ENCODE results near the gene AAGAB.

The AAGAB gene

DNA sequence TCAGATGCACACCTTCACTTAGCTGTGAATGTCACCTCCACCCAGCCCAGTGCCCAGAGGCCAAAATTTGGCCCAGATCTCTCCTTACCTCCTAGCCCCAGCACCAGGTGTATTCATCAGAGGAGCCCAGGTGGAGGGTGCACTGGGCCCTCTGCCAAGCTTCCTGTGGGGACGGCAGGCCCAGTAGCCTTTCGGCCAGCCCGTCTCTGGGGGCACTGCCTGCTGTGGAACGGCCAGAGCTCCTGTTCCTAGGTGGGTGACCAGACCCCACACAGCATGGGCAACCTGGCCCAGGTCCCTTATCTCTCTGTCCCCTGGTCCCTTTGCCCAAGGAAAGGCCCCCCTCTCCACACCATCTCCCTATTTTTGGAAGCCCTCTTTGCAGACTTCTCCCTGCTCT, 67.8 kb downstream of the AAGAB start:
- no peak for DNase-seq

- DNase-seq, result no peak
Observed at GRCh38 chr15:67186226-67186649, 68.2 kb downstream of the AAGAB start.

DNA sequence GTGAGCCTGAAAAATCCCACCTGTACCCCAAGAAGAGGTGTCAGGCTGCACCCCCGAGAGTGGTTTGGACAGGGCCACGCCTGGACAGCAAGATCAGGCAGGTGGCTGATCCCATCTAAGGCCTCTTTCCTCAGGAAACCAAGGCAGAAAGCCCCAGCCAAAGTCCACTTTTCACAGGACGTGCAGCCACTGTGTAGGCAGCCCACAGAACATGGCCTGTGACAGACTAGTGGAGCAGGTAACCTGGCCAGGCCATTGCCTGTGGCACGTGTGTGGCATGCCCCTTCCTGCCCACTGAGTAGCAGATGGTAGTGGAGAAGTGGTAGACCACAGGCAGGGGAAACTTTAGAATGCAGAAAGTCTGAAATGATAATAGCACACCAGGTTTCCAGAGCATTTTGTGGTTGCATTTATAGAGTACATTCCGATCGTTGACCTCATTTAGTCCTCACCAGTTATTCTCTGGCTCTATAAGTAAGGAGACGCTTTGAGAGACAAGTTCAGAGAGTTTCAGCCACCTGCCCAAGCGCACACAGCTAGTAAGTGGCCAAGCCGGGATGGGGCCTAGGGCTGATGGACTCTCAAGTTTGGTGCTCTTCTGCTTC, 68.7 kb downstream of the AAGAB start:
- DNase-seq, result no peak

DNA sequence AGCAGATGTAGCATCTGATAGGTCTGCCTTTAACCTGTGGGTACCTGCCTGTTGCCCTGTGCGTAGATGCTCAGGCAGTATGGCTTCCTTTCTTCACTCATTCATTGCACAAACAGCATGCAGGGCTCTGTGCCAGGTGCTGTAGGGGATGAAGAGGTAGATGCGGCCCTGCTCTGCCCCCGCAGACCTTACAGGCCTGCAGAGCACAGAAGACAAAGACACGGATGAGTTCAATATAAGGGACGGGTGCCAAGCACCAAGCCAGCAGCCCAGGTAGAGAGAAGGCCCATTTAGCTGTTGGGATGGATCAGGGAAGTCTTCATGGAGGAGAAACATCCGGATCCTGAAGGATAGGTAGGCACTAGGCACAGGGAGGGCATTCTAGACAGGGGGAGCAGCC, 69.4 kb downstream of the AAGAB start:
- no peak for DNase-seq

GRCh38 chr15:67184208-67184925, 70.1 kb downstream of the AAGAB start:
- no peak for DNase-seq

DNA sequence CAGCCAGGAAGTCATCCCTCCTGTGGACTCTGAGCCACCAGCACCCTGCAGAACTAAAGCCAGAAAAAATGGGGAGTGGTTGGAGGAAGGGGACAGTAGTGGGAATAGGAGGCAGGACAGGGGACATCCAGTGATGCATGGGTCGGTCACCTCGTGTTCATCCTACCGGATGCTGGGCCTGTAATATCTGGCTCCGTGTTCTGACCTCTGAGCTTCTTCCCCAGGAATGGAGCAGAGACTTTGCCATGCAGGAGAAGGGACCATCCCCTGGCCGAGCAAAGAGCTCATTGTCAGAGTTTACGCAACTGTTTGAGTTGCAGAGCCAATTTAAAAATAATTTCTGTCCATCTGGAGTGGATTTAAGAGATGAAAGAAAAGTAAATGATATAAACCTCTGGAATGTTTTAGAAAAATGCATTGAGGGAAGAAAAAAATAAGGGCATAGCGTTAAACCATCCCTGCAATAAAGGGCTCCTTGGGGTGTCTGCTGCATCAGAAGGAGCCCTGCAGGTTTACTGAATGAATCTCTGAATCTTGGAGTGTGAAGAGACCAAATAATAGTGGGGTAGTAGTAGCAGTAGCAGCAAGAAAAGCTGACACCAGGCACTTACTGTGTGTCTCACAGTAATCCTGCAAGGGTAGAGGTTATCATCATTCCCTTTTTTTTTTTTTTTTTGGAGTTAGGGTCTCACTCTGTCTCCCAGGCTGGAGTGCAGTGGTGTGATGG, 70.9 kb downstream of the AAGAB start:
- no peak for DNase-seq

DNA sequence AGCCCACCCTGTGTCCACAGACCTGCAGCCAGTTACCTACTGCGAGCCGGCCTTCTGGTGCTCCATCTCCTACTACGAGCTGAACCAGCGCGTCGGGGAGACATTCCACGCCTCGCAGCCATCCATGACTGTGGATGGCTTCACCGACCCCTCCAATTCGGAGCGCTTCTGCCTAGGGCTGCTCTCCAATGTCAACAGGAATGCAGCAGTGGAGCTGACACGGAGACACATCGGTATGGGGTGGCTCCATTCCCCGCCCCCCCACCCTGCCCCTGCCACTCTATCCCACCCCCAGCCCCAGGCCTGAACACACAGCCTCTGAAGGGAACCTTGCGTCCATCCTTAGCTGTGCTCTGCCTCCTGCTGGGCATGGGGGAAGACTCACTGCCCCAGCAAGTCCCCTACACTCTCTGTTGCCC, 73.2 kb downstream of the AAGAB start:
- DNase-seq, result no peak

DNA sequence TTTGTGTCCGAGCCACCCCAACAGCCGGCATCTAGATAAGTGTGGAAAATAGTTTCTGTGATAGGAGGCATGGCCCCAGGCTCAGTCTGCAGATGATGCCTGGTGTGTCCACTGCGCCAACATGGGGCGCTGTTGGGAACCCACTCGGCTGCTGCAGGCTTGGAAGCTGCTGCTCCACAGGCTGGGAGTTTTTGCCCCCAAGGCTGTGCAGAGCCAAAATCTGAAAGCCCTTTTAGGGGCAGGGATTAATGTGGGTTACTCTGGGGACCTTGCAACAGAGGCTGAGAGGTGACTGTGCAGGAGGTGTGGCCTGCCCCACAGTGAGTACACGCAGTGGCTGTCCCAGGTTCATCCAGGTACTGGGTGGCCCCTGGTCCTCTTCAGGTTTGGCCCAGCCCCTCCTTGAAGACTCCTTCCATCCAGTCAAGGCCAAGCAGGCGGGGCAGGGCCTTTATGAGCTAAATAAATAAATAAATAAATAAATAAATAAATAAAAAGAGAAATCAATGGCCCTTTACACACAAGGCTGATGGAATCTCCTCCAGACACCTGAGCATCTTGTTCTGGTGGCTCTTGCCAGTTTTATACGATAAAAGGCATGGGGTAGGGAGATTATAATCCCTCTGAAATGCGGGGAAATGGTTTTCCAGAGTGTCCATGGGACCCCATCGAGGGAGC, 73.8 kb downstream of the AAGAB start:
- no peak for DNase-seq

DNA sequence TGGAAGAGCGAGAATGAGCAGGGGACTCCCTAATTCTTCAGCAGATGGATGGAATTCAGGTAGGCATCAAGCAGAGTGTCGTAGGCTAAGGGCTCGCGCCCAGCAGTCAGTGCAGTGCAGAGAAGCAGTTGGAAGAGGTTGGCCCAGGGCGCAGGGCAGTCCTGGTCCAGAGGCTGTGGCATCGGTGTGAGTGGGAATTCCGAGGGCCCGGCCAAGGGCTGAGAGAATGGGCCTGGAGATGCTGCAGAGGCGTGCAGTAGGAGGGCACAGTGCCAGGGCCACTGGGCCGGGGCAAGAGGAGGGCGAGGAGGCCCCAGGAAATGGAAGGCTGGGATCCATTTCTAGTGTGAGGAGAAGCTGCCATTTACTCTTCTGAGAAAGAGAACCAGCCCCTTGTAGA, 74.4 kb downstream of the AAGAB start:
- DNase-seq, result no peak

DNA sequence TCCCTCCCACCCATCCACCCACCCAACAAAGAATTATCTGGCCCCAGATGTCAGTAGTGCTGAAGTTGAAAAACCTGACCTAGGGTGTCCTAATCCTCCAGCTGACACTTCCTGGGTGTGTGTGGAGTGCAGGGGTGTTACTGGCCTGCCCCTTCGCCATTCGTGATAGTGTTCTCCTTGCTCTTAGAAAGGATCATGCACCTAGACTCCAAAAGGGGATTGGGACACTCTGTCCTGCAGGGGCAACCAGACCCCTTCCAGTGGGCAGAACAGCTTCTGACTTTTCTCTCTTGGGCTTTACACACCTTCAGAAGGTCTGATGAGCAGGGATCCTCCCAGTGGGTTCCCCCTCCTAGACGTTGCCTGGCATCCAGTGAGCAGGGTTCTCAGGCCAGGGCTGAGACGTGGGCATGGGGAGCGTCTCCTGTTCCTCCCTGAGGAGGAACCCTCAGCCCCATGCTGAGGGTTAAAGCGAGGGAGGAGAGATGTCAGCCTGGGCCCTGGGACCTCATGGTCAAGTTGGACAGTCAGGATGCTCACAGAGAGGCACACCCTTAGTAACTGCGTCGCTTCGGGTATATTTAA, 75.0 kb downstream of the AAGAB start:
- DNase-seq, result no peak

GRCh38 chr15:67178569-67179210, 75.8 kb downstream of the AAGAB start:
- no peak for DNase-seq

DNA sequence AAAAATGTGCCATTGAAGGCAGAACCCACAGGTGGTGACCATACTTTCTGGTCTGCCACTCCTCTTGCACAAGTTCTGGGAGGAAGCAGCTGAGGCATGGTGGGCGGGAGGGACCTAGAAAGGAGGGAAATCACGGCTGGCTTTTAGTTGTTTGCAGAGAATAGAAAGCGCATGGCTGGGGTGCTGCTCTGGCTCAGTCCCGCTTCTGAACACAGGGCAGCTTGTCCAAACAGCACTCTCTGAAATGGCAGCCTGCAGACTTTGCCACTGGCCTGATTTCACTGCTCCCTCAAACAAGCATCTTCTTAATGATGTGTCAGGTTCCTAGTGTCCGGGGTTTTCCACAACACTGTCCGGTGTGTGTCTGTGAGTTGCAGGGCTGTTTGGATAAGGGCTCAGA, 76.7 kb downstream of the AAGAB start:
- DNase-seq, result no peak

DNA sequence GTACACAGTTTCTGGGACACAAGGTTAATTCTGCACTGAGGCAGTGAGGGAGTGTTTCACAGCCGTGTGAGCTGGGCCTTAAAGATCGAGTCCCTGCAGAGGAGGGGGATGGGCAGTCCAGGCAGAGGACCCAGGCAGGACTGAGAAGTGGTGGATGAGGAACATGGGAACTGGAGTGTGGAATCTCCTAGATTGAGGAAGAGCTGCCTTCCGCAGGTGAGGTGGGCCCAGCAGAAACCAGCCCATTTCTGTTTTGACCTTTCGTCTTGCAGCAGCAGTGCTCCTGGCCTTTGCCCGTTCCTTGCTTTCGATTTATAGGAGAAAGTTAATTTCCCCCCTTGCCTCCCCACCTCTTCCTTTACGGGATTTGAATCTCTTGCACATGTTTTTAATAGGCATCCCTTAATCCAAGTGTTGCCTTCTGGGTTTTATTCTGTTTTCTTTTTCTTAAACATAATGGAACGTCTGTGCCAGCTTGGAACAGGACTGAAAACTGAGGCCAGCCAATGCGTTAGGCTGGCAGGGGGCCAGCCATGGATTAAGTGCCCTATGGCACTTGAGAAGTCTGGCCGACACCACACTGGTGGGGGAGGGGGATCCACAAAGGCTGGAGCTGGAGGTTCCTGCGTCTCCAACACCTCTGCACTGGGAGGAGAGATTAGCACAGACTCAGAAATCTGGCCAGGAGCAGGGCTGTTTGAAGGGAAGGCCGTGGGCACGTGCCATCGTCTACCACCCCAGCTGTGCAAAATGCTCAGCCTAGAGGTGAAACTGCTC, 78.1 kb downstream of the AAGAB start:
- no peak for DNase-seq

DNA sequence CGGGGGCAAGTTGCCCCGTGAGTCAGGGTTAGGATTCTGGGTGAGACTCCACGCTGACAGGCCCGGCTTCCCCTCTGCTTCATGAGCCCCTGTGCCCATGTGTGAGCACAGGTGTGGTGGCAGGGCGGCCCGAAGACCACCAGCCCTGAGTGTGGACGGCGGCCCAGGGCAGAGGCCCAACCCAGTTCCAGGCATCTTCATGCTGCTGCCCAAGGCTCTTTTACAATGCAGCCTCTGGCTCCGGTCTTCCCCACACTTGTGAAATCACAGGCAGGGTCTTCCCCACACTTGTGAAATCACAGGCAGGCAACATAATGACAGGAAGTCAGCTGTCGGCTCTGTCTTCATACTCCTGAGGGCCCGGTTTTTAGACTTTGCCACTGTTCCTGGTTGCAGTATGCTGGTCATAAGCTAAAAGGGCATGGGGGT, 78.8 kb downstream of the AAGAB start:
- no peak for DNase-seq

GRCh38 chr15:67174864-67175573, 79.4 kb downstream of the AAGAB start:
- DNase-seq, result no peak

- no peak for DNase-seq
Observed at GRCh38 chr15:67174446-67174845, 80.0 kb downstream of the AAGAB start.

GRCh38 chr15:67173786-67174185, 80.7 kb downstream of the AAGAB start:
- no peak for DNase-seq

GRCh38 chr15:67173005-67173404, 81.5 kb downstream of the AAGAB start:
- DNase-seq, result no peak

- no peak for DNase-seq
Observed at GRCh38 chr15:67172172-67172571, 82.3 kb downstream of the AAGAB start.

GRCh38 chr15:67171471-67171870, 83.0 kb downstream of the AAGAB start:
- DNase-seq, result no peak

All from activated gamma-delta T cell treated with Interleukin-2 at 50 U/mL for 16 hours (primary cell).